NCI-H1092 treated with DMSO at 0.1 percent for 48 hours (cell line): ENCODE data around the gene SRCAP.

ENCODE experiments used
- DNase-seq: peaks from one replicate; lab custom pipeline; 2025; lab: John Stamatoyannopoulos, UW

SRCAP gene

GRCh38 chr16:30736995-30737793, 38.2 kb downstream of the SRCAP start:
- DNase-seq = no peak

- no peak for DNase-seq
Measured at GRCh38 chr16:30737794-30738648, 39.0 kb downstream of the SRCAP start.

- no peak for DNase-seq
Measured at GRCh38 chr16:30738984-30739951, 40.3 kb downstream of the SRCAP start.

GRCh38 chr16:30740364-30741251, 41.6 kb downstream of the SRCAP start:
- no peak for DNase-seq

GRCh38 chr16:30741461-30741914, 42.5 kb downstream of the SRCAP start:
- DNase-seq = no peak

GRCh38 chr16:30743716-30744115, 44.7 kb downstream of the SRCAP start:
- no peak for DNase-seq

GRCh38 chr16:30744183-30744582, 45.2 kb downstream of the SRCAP start:
- no peak for DNase-seq

- no peak for DNase-seq
Measured at GRCh38 chr16:30745082-30745481, 46.1 kb downstream of the SRCAP start.

GRCh38 chr16:30746638-30747175, 47.7 kb downstream of the SRCAP start:
- no peak for DNase-seq

- DNase-seq = no peak
Measured at GRCh38 chr16:30747331-30747730, 48.4 kb downstream of the SRCAP start.

GRCh38 chr16:30747799-30748633, 49.0 kb downstream of the SRCAP start, which contains the start of gene PHKG2:
Gene PHKG2 (plus strand): TSS chr16:30748425. CDS start chr16:30748821, 396 bp downstream.
- DNase-seq = peak; percentile 97

GRCh38 chr16:30748634-30749445, 49.9 kb downstream of the SRCAP start:
- DNase-seq = no peak

- DNase-seq = no peak
Measured at GRCh38 chr16:30750201-30750600, 51.2 kb downstream of the SRCAP start.

GRCh38 chr16:30750876-30751465, 52.0 kb downstream of the SRCAP start:
- no peak for DNase-seq

GRCh38 chr16:30753596-30753995, 54.6 kb downstream of the SRCAP start:
- DNase-seq = no peak

- DNase-seq = no peak
Measured at GRCh38 chr16:30755955-30756780, 57.2 kb downstream of the SRCAP start.

- DNase-seq = no peak
Measured at GRCh38 chr16:30756781-30757100, 57.8 kb downstream of the SRCAP start.
